ENCODE data around the gene HTR1B.

Gene HTR1B

GRCh38 chr6:77463308-77463860, at the start of gene HTR1B:
TSS of gene HTR1B (minus strand) at chr6:77463491. CDS start at chr6:77463403, 88 bp downstream.
- peak; percentile 58 for DNase-seq

- no peak for DNase-seq
Measured at GRCh38 chr6:77512554-77512953, 49.3 kb upstream of the HTR1B start.

- DNase-seq: no peak
Measured at GRCh38 chr6:77511860-77512259, 48.6 kb upstream of the HTR1B start.

- DNase-seq: no peak
Measured at GRCh38 chr6:77502981-77503380, 39.7 kb upstream of the HTR1B start.

- no peak for DNase-seq
Measured at GRCh38 chr6:77492530-77492929, 29.2 kb upstream of the HTR1B start.

- peak; percentile 7 for DNase-seq
Measured at GRCh38 chr6:77487808-77488425, 24.6 kb upstream of the HTR1B start.

- no peak for DNase-seq
Measured at GRCh38 chr6:77482981-77483380, 19.7 kb upstream of the HTR1B start.

- DNase-seq: no peak
Measured at GRCh38 chr6:77474973-77475372, 11.7 kb upstream of the HTR1B start.

GRCh38 chr6:77474286-77474956, 11.1 kb upstream of the HTR1B start:
- no peak for DNase-seq

GRCh38 chr6:77470983-77471382, 7.7 kb upstream of the HTR1B start:
- no peak for DNase-seq

GRCh38 chr6:77468939-77469338, 5.6 kb upstream of the HTR1B start:
- no peak for DNase-seq

- peak; percentile 71 for DNase-seq
Measured at GRCh38 chr6:77466451-77467437, 3.5 kb upstream of the HTR1B start.

- peak; percentile 81 for DNase-seq
Measured at GRCh38 chr6:77466055-77466450, 2.8 kb upstream of the HTR1B start.

- no peak for DNase-seq
Measured at GRCh38 chr6:77464495-77464867, 1.2 kb upstream of the HTR1B start.

- no peak for DNase-seq
Measured at GRCh38 chr6:77463861-77464494, 687 bp upstream of the HTR1B start.

- DNase-seq: peak; percentile 62
Measured at GRCh38 chr6:77462359-77463307, 658 bp downstream of the HTR1B start.

- DNase-seq: no peak
Measured at GRCh38 chr6:77461796-77462195, 1.5 kb downstream of the HTR1B start.

GRCh38 chr6:77458421-77458820, 4.9 kb downstream of the HTR1B start:
- no peak for DNase-seq

- DNase-seq: peak; percentile 85
Measured at GRCh38 chr6:77457720-77458349, 5.5 kb downstream of the HTR1B start.

GRCh38 chr6:77456531-77457248, 6.6 kb downstream of the HTR1B start:
- no peak for DNase-seq

Measured in hematopoietic multipotent progenitor cell treated with erythropoietin and hydrocortisone succinate and interleukin-3 and kit ligand, for 6 days (in vitro differentiated cells).